Measurements from ENCODE around the gene ZNHIT2. TPM values are rescaled to one million over a fixed set of nuclear protein-coding genes. Genes with fewer than 3 reads are reported as not detected.

ZNHIT2 gene
- total RNA-seq, 2 experiments from 2014 or later: 9.0 to 9.5 TPM

DNA sequence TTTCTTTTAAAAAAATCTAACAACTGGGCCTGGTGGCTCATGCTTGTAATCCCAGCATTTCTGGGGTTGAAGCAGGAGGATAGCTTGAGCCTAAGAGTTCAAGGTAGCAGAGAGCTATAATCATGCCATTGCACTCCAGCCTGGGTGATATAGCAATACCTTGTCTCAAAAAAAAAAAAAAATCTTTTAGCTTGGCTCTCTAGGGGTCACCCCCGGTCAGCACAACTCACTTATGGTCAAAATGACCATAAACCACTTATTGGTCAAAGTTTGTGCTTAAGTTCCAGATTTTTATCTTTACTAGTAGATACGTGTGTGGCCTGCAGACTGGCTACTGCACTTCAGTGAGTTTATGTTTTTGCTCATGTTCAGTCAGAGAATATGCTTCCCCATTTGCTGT is 46.2 kb upstream of the ZNHIT2 start:
- Mint-ChIP-seq H3K27me3 (peaks cover 4% of the 10 kb centered on the region), H3K9me3 (no peaks in the 10 kb centered on the region), H3K4me3 (no peak overlapping the region), H3K4me1 (ENCODE audit: low read depth) (no peaks in the 10 kb centered on the region), H3K36me3 (ENCODE audit: low read depth) (no peaks in the 10 kb centered on the region), H3K27ac (no peak overlapping the region)
- TF ChIP-seq, protein P1, sequence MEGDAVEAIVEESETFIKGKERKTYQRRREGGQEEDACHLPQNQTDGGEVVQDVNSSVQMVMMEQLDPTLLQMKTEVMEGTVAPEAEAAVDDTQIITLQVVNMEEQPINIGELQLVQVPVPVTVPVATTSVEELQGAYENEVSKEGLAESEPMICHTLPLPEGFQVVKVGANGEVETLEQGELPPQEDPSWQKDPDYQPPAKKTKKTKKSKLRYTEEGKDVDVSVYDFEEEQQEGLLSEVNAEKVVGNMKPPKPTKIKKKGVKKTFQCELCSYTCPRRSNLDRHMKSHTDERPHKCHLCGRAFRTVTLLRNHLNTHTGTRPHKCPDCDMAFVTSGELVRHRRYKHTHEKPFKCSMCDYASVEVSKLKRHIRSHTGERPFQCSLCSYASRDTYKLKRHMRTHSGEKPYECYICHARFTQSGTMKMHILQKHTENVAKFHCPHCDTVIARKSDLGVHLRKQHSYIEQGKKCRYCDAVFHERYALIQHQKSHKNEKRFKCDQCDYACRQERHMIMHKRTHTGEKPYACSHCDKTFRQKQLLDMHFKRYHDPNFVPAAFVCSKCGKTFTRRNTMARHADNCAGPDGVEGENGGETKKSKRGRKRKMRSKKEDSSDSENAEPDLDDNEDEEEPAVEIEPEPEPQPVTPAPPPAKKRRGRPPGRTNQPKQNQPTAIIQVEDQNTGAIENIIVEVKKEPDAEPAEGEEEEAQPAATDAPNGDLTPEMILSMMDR (IDR thresholded peaks at IDR 0.05): no peak
- Histone ChIP-seq H3K9me3 (ENCODE audit: control insufficient read depth in 1 of 2, insufficient read depth in 1 of 2, low read length in 2 of 2) (no peaks in the 10 kb centered on the region), H3K27ac (ENCODE audit: low read depth in 1 of 2, low read length in 2 of 2) (no peak overlapping the region), H3K4me3 (ENCODE audit: low read length) (no peak overlapping the region), H3K4me1 (ENCODE audit: insufficient read depth, low read length) (no peaks in the 10 kb centered on the region), H3K36me3 (ENCODE audit: insufficient read depth, low read length) (no peaks in the 10 kb centered on the region), H3K27me3 (ENCODE audit: control insufficient read depth in 1 of 2, insufficient read depth in 2 of 2, low read length in 2 of 2) (no peaks in the 10 kb centered on the region)
- ChIA-PET POLR2A (no interaction called here), CTCF (no interaction called here)
- no peak for ATAC-seq (ENCODE audit: poor library complexity)
- intact Hi-C loops (cut with DNase I, micrococcal nuclease): no loop called here
- DNase-seq: no peak

DNA sequence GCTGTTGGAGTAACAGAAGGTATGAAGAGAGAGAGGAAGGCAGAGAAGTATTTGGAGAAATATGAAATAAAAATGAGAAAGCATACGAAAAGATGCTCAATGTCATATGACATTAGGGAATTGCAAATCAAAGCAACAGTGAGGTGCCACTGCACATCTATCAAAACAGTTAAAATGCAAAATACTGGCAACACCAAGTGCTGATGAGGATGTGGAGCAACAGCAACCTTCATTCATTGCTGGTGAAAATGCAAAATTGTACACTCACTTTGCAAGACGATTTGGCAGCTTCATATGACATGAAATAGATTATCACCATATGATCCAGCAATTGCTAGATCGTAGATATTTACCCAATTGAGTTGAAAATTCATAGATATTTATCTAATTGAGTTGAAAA is 43.1 kb upstream of the ZNHIT2 start:
- ATAC-seq (ENCODE audit: poor library complexity) (no peak), DNase-seq (no peak)
- Histone ChIP-seq H3K4me3 (ENCODE audit: low read length) (no peak overlapping the region), H3K27ac (ENCODE audit: low read depth in 1 of 2, low read length in 2 of 2) (no peak overlapping the region), H3K27me3 (ENCODE audit: control insufficient read depth in 1 of 2, insufficient read depth in 2 of 2, low read length in 2 of 2) (no peaks in the 10 kb centered on the region), H3K4me1 (ENCODE audit: insufficient read depth, low read length) (no peaks in the 10 kb centered on the region), H3K36me3 (ENCODE audit: insufficient read depth, low read length) (no peaks in the 10 kb centered on the region), H3K9me3 (ENCODE audit: control insufficient read depth in 1 of 2, insufficient read depth in 1 of 2, low read length in 2 of 2) (no peaks in the 10 kb centered on the region)
- intact Hi-C loops (cut with DNase I, micrococcal nuclease): no loop called here
- Mint-ChIP-seq H3K27ac (no peak overlapping the region), H3K9me3 (no peaks in the 10 kb centered on the region), H3K36me3 (ENCODE audit: low read depth) (no peaks in the 10 kb centered on the region), H3K27me3 (peaks cover 4% of the 10 kb centered on the region), H3K4me3 (no peak overlapping the region), H3K4me1 (ENCODE audit: low read depth) (no peaks in the 10 kb centered on the region)
- ChIA-PET CTCF (no interaction called here), POLR2A (no interaction called here)
- TF ChIP-seq, protein P1 (IDR thresholded peaks at IDR 0.05): no peak

DNA sequence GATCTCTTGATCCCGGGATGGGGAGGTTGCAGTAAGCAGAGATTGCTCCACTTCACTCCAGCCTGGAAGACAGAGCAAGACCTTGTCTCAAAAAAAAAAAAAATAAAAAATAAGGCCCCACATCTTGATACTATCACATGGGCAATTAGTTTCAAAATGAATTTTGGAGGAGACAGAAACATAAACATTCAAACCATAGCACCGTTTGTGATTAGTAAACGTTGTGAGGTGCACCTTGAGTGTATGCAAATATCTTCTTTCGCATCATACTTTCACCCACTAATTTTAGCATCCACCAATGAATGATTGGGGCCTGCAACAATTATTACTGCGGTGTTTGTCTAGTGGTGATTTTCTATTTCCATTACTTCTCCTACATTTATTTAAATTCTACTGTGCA is 41.5 kb upstream of the ZNHIT2 start:
- TF ChIP-seq, protein P1 (IDR thresholded peaks at IDR 0.05): no peak
- Mint-ChIP-seq H3K4me3 (no peak overlapping the region), H3K27ac (no peak overlapping the region), H3K36me3 (ENCODE audit: low read depth) (no peaks in the 10 kb centered on the region), H3K9me3 (no peaks in the 10 kb centered on the region), H3K4me1 (ENCODE audit: low read depth) (no peaks in the 10 kb centered on the region), H3K27me3 (peaks cover 4% of the 10 kb centered on the region)
- H3K36me3 ChIP-seq (ENCODE audit: insufficient read depth, low read length): no peaks in the 10 kb centered on the region
- intact Hi-C loops (cut with DNase I, micrococcal nuclease): no loop called here
- no peaks in the 10 kb centered on the region for H3K4me1 ChIP-seq (ENCODE audit: insufficient read depth, low read length)
- ATAC-seq (ENCODE audit: poor library complexity): no peak
- DNase-seq: no peak
- no peaks in the 10 kb centered on the region for H3K27me3 ChIP-seq (ENCODE audit: control insufficient read depth in 1 of 2, insufficient read depth in 2 of 2, low read length in 2 of 2)
- ChIA-PET CTCF (no interaction called here), POLR2A (no interaction called here)
- H3K4me3 ChIP-seq (ENCODE audit: low read length): no peak overlapping the region
- no peaks in the 10 kb centered on the region for H3K9me3 ChIP-seq (ENCODE audit: control insufficient read depth in 1 of 2, insufficient read depth in 1 of 2, low read length in 2 of 2)
- H3K27ac ChIP-seq (ENCODE audit: low read depth in 1 of 2, low read length in 2 of 2): no peak overlapping the region
